Stimulated activated naive CD8-positive, alpha-beta T cell treated with anti-CD3 and anti-CD28 coated beads, Interleukin-15, Interleukin-2, amounts not matched to agents 100 ng/mL and 50 ng/mL, for 24 hours (primary cell): Measurements from ENCODE around the gene HSPBAP1.

Experiments
- H3K27ac Mint-ChIP-seq: one replicate; pipeline ENCODE4 v1.8.0; 2021; ENCODE audit warnings: mild to moderate bottlenecking, mixed read lengths
- H3K27me3 Mint-ChIP-seq: one replicate; pipeline ENCODE4 v1.8.0; 2021; ENCODE audit warnings: mixed read lengths
- H3K36me3 Mint-ChIP-seq: one replicate; pipeline ENCODE4 v1.8.0; 2021; ENCODE audit warnings: low read depth, mixed read lengths
- H3K4me1 Mint-ChIP-seq: one replicate; pipeline ENCODE4 v1.8.0; 2021; ENCODE audit warnings: low read depth, mixed read lengths
- H3K4me3 Mint-ChIP-seq: one replicate; pipeline ENCODE4 v1.8.0; 2021; ENCODE audit warnings: mild to moderate bottlenecking, mixed read lengths
- H3K9me3 Mint-ChIP-seq: one replicate; pipeline ENCODE4 v1.8.0; 2021; ENCODE audit warnings: mixed read lengths

HSPBAP1 gene, protein sequence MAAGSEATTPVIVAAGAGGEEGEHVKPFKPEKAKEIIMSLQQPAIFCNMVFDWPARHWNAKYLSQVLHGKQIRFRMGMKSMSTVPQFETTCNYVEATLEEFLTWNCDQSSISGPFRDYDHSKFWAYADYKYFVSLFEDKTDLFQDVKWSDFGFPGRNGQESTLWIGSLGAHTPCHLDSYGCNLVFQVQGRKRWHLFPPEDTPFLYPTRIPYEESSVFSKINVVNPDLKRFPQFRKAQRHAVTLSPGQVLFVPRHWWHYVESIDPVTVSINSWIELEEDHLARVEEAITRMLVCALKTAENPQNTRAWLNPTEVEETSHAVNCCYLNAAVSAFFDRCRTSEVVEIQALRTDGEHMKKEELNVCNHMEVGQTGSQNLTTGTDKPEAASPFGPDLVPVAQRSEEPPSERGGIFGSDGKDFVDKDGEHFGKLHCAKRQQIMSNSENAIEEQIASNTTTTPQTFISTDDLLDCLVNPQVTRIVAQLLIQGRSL

DNA sequence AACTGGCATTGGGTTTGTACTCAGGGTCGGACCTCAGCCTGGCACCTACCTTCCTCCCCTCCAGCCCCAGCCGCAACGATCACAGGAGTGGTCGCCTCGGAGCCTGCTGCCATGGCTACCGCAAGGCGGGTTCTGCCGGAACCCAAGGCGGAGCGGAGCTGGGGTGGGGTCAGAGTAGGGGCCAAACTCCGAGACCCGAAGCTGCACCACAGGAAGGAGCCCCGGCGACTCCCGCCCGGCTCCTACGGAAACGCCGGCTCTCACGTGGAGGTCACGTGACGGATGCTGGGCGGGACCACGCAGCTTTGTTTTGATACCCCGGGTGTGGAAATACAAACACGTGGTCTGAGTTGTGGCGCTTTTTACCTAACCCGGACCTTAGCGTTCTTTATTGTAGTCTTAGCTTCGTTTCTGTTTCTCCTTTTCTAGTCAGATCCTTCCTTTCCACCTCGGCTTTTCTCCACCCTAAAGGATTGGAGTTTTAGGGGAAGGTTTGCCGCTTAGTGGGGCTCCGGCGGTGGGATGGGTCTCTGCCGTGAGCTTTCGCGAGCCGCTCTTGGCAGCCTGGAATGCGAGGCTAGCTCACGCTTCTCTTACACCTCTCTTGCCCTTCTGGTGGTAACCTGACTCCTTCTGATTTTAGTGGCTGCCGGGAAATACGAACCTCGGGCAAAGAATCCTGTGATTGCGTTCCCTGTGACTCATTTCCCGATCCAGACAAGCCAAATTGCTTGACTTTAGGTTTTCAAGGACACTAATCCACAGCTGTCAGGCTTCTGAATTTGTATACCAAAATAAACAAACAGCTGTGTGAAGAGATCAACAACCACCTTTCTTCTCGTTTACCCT is at the start of gene HSPBAP1:
TSS of gene HSPBAP1 (minus strand) at position 264 of the 849 bp plus-strand sequence. CDS start at position 113, 151 bp downstream.
- Mint-ChIP-seq H3K36me3 (no peaks in the 10 kb centered on the region), H3K27me3 (no peaks in the 10 kb centered on the region), H3K4me1 (peaks cover 31% of the 10 kb centered on the region), H3K27ac (peak within 1 kb of the TSS; percentile 83), H3K9me3 (no peaks in the 10 kb centered on the region), H3K4me3 (no peak within 1 kb of the TSS)

DNA sequence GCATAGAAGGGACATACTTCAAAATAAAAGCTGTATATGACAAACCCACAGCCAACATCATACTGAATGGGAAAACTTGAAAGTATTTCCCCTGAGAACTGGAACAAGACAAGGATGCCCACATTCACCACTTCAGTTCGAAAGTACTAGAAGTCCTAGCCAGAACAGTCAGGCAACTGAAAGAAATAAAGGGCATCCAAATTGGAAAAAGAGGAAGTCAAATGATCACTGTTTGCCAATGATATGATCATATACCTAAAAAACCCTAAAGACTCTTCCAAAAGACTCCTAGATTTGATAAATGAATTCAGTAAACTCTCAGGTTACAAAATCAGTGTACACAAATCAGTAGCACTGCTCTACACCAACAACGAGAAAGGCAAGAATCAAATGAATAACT is 42.0 kb upstream of the HSPBAP1 start:
- H3K4me1 Mint-ChIP-seq: no peaks in the 10 kb centered on the region
- no peaks in the 10 kb centered on the region for H3K9me3 Mint-ChIP-seq
- H3K27ac Mint-ChIP-seq: no peak overlapping the region
- no peaks in the 10 kb centered on the region for H3K27me3 Mint-ChIP-seq
- no peak overlapping the region for H3K4me3 Mint-ChIP-seq
- peaks cover 23% of the 10 kb centered on the region for H3K36me3 Mint-ChIP-seq

GRCh38 chr3:122828281-122828680 is 34.6 kb upstream of the HSPBAP1 start:
- Mint-ChIP-seq H3K27ac (no peak overlapping the region), H3K36me3 (peaks cover 30% of the 10 kb centered on the region), H3K9me3 (no peaks in the 10 kb centered on the region), H3K4me1 (no peaks in the 10 kb centered on the region), H3K27me3 (no peaks in the 10 kb centered on the region), H3K4me3 (no peak overlapping the region)

DNA sequence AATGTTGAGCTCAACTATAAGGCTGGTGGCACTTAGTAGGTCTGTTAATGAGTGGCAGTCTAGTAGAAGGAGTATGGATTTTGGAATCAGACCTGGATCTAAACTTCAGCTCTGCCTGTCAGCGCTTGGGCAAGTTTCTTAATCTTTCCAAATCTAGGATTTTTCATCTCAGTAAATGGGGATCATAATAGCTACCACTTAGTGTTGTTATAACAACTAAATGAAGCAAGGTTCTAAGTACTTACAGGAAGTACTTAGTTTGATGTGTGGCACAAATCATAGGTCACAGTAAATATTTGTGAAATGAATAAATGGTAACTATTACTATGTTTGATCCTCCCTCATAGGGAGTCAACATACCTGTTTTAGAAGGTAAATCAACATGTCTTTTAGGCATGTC is 32.6 kb upstream of the HSPBAP1 start:
- H3K36me3 Mint-ChIP-seq: peaks cover 27% of the 10 kb centered on the region

DNA sequence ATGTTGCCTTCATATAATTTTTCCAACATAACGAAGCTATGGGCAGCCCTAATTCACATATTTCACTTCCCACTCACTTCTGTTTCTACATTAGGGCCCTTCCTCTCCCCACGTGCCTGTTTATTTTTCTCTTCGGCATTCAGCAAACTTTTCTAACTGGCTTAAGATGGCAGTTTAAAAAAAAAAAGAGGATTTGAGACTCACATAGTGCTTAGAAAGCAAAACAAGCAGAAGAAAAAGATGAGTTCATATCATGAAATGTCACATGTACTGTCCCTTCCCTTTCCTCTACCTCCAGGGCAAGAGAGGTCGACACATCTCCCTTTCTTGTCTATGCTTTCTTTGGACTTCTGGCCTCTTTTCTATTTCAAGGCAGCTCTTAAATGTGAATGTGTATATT is 31.8 kb upstream of the HSPBAP1 start:
- Mint-ChIP-seq H3K27ac (no peak overlapping the region), H3K9me3 (no peaks in the 10 kb centered on the region), H3K27me3 (no peaks in the 10 kb centered on the region), H3K4me1 (no peaks in the 10 kb centered on the region), H3K36me3 (peaks cover 33% of the 10 kb centered on the region), H3K4me3 (no peak overlapping the region)

More for the DNA sequence above, 32.6 kb upstream of the HSPBAP1 start:
- Mint-ChIP-seq H3K4me1 (no peaks in the 10 kb centered on the region), H3K27me3 (no peaks in the 10 kb centered on the region), H3K9me3 (no peaks in the 10 kb centered on the region), H3K4me3 (no peak overlapping the region), H3K27ac (no peak overlapping the region)

- Mint-ChIP-seq H3K27ac (no peak overlapping the region), H3K27me3 (no peaks in the 10 kb centered on the region), H3K4me3 (no peak overlapping the region), H3K36me3 (peaks cover 32% of the 10 kb centered on the region), H3K9me3 (no peaks in the 10 kb centered on the region), H3K4me1 (no peaks in the 10 kb centered on the region)
Observed at GRCh38 chr3:122824465-122825381, 31.1 kb upstream of the HSPBAP1 start.

GRCh38 chr3:122816587-122816986 is 23.0 kb upstream of the HSPBAP1 start:
- Mint-ChIP-seq H3K27ac (no peak overlapping the region), H3K27me3 (no peaks in the 10 kb centered on the region), H3K9me3 (no peaks in the 10 kb centered on the region), H3K4me1 (no peaks in the 10 kb centered on the region), H3K4me3 (no peak overlapping the region), H3K36me3 (peaks cover 14% of the 10 kb centered on the region)

DNA sequence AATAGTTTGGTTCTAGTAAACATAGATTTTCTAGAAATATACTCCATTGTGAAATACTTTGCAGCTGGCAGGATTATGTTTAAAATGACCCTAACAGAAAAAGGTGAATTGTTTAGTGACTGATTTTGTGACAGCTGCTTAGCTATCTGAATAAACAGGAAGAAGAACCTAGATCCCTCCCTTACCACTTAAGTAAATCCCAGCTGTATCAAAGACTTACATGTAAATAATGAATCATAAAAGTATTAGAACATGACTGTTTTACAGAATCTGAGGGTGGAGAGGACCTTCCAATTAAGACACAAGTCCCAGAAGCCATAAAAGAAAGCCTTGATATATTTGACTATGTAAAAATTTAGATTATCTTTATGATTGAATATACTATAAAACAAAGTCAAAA is 17.1 kb upstream of the HSPBAP1 start:
- H3K27me3 Mint-ChIP-seq: no peaks in the 10 kb centered on the region
- H3K4me3 Mint-ChIP-seq: no peak overlapping the region
- H3K27ac Mint-ChIP-seq: no peak overlapping the region
- H3K4me1 Mint-ChIP-seq: no peaks in the 10 kb centered on the region
- peaks cover 14% of the 10 kb centered on the region for H3K36me3 Mint-ChIP-seq
- H3K9me3 Mint-ChIP-seq: no peaks in the 10 kb centered on the region

DNA sequence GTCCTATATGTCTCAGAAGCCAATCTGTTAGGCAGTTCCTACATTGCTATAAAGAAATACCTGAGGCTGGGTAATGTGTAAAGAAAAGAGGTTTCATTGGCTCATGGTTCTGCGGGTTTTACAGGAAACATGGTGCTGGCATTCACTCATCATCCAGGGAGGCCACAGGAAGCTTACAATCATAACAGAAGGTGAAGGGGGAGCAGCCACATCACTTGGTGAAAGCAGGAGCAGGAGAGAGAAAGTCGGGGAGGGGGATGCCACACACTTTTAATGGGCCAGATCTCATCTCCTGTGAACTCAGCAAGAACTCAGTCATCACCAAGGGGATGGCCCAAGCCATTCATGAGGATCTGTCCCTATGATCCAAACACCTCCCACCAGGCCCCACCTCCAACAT is 10.3 kb upstream of the HSPBAP1 start:
- no peaks in the 10 kb centered on the region for H3K9me3 Mint-ChIP-seq
- H3K36me3 Mint-ChIP-seq: peaks cover 11% of the 10 kb centered on the region
- no peak overlapping the region for H3K4me3 Mint-ChIP-seq
- H3K27ac Mint-ChIP-seq: no peak overlapping the region
- no peaks in the 10 kb centered on the region for H3K27me3 Mint-ChIP-seq
- H3K4me1 Mint-ChIP-seq: no peaks in the 10 kb centered on the region

DNA sequence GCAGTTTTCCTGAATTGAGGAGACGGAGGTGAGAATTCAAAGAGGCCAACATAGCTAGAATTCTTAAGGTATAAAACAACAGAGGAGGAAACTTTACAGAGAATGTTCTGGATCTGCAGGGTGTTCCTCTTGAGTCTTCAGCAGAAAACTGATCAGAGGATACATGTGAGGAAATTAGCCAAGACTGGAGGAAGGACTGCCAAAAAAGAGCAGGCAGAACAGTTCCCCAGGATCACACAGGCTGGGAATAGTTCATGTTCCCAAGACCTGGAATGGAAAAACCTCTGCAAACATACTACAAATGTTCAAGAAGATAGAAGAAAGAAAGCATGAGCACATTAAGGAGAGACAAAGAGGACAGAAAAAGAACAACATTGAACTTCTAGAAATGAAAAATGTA is 8.7 kb upstream of the HSPBAP1 start:
- H3K4me1 Mint-ChIP-seq: peaks cover under 1% of the 10 kb centered on the region
- no peak overlapping the region for H3K27ac Mint-ChIP-seq
- peaks cover 4% of the 10 kb centered on the region for H3K36me3 Mint-ChIP-seq
- no peaks in the 10 kb centered on the region for H3K9me3 Mint-ChIP-seq
- no peak overlapping the region for H3K4me3 Mint-ChIP-seq
- no peaks in the 10 kb centered on the region for H3K27me3 Mint-ChIP-seq

DNA sequence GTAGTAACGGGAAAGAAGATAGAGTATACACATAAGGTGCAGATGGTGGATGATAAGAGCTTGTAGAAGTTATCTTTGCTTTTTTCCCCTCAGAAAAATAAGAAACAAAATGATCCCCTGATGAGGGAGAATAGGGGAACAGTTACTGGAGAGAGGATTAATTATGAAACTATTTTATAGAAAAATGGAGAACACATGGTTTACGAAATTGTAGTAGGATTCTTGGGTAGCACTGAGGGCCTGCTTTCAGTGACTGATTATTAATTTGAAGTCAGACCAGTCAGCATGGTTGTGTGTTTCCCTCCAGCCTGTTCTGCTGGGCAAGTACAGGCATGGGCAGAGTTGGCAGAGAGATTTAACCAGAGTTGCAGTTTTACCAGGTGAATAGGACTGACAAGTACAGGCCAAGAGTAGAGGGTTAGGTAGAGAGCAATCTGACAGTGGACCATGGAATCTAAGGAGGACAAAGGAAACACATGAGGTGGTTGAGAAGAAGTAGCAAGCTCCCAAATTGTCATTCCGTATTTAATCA is 7.1 kb upstream of the HSPBAP1 start:
- Mint-ChIP-seq H3K36me3 (no peaks in the 10 kb centered on the region), H3K4me1 (peaks cover 13% of the 10 kb centered on the region), H3K27me3 (no peaks in the 10 kb centered on the region), H3K4me3 (no peak overlapping the region), H3K27ac (no peak overlapping the region), H3K9me3 (no peaks in the 10 kb centered on the region)

DNA sequence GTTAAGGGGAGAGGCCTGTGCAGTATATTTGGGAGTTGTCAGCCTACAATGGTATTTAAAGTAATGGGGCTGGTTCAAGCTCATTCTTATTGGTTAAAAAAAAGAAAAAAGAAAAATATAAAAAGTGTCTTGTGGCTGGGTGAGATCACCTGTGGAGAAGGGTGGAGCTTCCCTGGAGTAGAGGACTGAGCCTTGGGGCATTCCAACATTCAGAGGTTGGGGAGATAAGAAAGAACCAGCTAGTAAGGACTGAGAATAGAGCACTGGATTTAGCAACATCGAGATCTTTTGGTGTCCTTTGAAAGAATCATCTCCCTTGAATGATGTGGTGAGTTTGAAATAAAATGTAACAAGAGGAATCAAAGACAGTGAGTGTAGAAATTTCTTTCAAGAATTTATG is 6.4 kb upstream of the HSPBAP1 start:
- no peaks in the 10 kb centered on the region for H3K27me3 Mint-ChIP-seq
- H3K27ac Mint-ChIP-seq: no peak overlapping the region
- no peaks in the 10 kb centered on the region for H3K36me3 Mint-ChIP-seq
- H3K4me3 Mint-ChIP-seq: no peak overlapping the region
- peaks cover 16% of the 10 kb centered on the region for H3K4me1 Mint-ChIP-seq
- no peaks in the 10 kb centered on the region for H3K9me3 Mint-ChIP-seq

GRCh38 chr3:122799322-122799721 is 5.7 kb upstream of the HSPBAP1 start:
- Mint-ChIP-seq H3K4me3 (no peak overlapping the region), H3K27me3 (no peaks in the 10 kb centered on the region), H3K4me1 (peaks cover 20% of the 10 kb centered on the region), H3K9me3 (no peaks in the 10 kb centered on the region), H3K36me3 (no peaks in the 10 kb centered on the region), H3K27ac (no peak overlapping the region)

- no peaks in the 10 kb centered on the region for H3K36me3 Mint-ChIP-seq
- peaks cover 28% of the 10 kb centered on the region for H3K4me1 Mint-ChIP-seq
- no peaks in the 10 kb centered on the region for H3K9me3 Mint-ChIP-seq
- H3K4me3 Mint-ChIP-seq: no peak overlapping the region
- H3K27ac Mint-ChIP-seq: no peak overlapping the region
- no peaks in the 10 kb centered on the region for H3K27me3 Mint-ChIP-seq
Observed at GRCh38 chr3:122797291-122797690, 3.7 kb upstream of the HSPBAP1 start.
